ENCODE data around the gene PTER.

PTER gene

DNA sequence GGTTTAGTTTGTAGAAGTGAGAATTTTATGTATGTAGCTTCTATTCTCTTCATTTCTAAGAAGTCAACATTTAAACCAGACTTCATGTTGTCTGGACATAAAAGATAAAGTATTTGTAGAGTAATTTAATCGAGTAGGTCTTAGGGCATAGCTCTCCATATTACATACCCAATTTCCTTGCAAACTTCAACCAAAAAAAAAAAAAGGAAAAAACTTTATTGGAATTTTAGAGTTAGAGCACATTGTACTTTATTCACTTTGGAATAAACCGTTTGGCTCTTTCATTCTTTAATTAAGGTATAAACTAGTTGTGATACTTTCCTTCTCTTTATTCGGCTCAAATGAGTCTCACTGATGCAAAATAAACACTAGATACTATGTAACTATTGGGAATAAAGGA is 36.0 kb downstream of the PTER start:
- TF ChIP-seq ZFX (IDR thresholded peaks at IDR 0.05; ENCODE audit: borderline replicate concordance) = no peak
- TF ChIP-seq, protein P1, sequence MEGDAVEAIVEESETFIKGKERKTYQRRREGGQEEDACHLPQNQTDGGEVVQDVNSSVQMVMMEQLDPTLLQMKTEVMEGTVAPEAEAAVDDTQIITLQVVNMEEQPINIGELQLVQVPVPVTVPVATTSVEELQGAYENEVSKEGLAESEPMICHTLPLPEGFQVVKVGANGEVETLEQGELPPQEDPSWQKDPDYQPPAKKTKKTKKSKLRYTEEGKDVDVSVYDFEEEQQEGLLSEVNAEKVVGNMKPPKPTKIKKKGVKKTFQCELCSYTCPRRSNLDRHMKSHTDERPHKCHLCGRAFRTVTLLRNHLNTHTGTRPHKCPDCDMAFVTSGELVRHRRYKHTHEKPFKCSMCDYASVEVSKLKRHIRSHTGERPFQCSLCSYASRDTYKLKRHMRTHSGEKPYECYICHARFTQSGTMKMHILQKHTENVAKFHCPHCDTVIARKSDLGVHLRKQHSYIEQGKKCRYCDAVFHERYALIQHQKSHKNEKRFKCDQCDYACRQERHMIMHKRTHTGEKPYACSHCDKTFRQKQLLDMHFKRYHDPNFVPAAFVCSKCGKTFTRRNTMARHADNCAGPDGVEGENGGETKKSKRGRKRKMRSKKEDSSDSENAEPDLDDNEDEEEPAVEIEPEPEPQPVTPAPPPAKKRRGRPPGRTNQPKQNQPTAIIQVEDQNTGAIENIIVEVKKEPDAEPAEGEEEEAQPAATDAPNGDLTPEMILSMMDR (IDR thresholded peaks at IDR 0.05) = no peak
- no peak overlapping the region for H3K27ac ChIP-seq

DNA sequence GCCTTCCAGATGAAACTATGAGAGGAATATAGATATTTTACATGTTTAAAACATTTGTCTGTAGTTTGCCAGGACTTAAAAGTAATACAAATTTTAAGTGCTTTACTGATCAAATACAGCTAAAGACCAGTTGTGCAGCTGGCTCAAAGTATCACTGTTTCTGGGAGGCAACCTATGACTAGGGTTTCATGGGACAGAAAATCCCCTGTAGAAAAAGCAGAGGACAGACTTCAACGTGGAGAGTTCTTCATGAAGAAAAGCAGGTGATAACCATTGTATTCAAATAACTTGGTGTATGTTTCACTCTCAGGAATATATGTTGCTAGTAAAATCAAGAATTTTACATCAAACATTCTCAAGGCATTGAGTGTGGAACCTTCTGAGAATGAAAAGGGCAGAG is 40.9 kb downstream of the PTER start:
- TF ChIP-seq, protein P1 (IDR thresholded peaks at IDR 0.05) = no peak
- no peak overlapping the region for H3K27ac ChIP-seq

DNA sequence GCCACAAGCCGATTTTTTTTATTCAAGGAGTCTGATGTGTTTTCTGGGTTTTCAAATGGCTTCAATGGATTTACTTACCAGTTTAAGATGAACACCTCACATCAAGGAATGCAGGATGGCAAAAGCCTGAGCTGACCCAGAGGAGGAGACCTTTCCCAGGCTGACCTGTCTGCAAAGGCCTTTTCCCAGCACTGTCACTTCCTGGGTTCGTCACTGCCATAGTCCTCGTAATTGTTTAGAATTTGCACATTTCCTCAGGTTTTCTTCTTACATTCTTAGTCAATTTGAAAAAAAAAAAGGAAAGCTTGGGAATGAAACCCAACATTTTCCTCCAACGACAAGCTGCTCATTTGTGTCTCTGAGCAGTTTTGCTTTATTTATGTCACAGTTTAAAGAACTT is 42.0 kb downstream of the PTER start:
- TF ChIP-seq, protein P1 (IDR thresholded peaks at IDR 0.05) = no peak
- no peak for TF ChIP-seq ZFX (IDR thresholded peaks at IDR 0.05; ENCODE audit: borderline replicate concordance)
- no peak overlapping the region for H3K27ac ChIP-seq

DNA sequence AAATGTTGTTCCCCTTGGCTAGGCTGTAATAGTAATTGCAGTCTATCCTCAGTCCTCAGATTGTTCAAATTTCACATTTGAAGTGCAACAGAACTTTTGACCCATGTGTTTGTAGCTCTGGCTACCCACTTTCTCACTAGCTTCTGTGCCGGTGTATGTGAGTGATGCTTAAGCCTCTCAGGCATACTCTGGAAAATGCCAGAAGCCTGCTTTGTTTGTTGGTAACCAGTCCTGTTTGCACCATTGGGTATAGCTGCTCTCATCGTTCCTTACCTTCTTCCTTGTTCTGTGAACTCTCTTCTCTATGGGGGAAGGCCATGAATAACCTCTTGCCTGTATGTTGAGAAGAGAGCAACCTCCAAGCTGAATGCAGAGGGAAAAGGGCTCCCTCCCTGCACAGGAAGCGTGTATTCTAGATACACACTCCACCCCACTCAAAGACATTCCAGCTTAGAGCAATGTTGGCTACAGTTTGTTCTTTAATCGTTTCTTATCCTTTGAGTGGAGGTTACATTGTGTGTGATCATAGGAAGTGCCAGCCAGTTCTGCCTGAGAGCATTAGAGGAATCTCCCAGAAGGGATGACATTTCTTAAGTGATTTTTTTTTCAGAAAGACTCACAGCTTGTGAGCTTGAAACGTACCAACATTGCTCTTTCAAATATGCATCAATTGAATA is 44.4 kb downstream of the PTER start:
- TF ChIP-seq, protein P1 (IDR thresholded peaks at IDR 0.05) = no peak
- TF ChIP-seq ZFX (IDR thresholded peaks at IDR 0.05; ENCODE audit: borderline replicate concordance) = no peak
- no peak overlapping the region for H3K27ac ChIP-seq

DNA sequence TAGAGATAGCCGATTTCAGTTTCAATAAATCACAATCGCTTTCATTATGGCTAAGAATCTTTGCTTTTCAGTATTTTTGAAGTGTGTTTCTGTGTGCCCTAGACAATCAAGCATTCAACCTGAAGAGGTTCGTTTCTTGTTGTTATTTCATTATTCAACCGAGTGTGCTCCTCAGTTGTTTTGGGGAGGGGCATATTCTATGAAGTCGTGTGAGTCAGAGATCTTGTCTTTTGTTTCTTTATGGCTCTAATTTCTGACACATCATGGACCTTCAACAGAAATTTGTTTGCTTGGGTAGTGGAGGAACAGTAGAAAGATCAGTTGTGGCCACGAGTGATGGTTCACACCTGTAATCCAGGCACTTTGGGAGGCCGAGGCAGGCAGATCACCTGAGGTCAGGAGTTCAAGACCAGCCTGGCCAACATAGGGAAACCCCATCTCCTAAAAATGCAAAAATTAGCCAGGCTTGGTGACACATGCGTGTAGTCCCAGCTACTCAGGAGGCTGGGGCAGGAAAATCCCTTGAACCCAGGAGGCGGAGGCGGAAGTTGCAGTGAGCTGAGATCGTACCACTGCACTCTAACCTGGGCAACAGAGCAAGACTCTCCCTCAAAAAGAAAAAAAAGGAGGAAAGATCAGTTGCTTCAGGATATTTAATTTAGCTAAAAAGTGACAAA is 46.6 kb downstream of the PTER start:
- no peak overlapping the region for H3K27ac ChIP-seq
- TF ChIP-seq ZFX (IDR thresholded peaks at IDR 0.05; ENCODE audit: borderline replicate concordance) = no peak
- TF ChIP-seq, protein P1 (IDR thresholded peaks at IDR 0.05) = no peak

DNA sequence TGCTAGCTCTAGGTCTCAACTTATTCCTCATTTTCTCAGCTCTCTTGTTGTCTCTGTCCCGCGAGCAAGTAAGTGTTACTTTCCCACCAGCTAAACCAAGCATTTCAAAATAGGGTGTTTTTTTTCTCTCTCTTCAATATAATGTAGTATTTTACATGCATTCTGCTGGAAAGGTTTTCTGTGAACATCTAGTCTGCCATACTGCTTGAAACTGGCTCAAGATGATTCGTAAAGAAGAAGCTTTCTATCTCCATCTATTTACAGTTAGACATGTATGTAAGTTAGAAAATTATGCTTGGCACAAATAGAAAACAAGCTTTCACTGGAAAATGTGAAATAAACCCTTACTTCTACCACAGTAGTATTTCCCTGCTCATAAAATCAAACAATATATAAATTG is 53.7 kb downstream of the PTER start:
- TF ChIP-seq, protein P1 (IDR thresholded peaks at IDR 0.05) = no peak
- TF ChIP-seq ZFX (IDR thresholded peaks at IDR 0.05; ENCODE audit: borderline replicate concordance) = no peak
- no peak overlapping the region for H3K27ac ChIP-seq

DNA sequence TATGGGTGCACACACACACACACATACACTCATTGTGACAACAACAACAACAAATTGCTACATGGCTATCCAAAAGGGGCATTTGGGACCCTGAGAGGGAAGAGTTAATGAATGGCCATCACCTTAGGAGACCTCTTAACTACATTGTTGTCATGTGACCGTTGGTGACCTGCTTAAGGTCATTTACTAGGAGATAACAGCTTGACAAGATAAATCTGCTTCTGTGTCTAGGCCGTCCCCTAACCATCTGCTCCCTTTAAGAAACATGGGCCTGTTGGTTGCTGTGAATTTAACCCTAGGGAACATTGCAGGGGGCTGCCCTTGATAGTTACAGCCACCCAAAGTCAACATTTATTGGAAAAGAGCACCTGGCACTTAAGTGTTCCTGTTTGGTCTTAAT is 55.1 kb downstream of the PTER start:
- TF ChIP-seq, protein P1 (IDR thresholded peaks at IDR 0.05) = no peak
- no peak for TF ChIP-seq ZFX (IDR thresholded peaks at IDR 0.05; ENCODE audit: borderline replicate concordance)
- H3K27ac ChIP-seq = no peak overlapping the region
